Measurements from ENCODE around the gene PAPSS2.

The PAPSS2 gene

GRCh38 chr10:87656431-87657072 lies 3.1 kb upstream of the PAPSS2 start:
- DNase-seq (ENCODE audit: low read depth in 1 of 2, low spot score in 1 of 2) = peak in 1 of 2 experiments; percentile 11
- H3K27ac ChIP-seq (replicated peaks) = no peak overlapping the region

GRCh38 chr10:87657371-87657770 lies 2.3 kb upstream of the PAPSS2 start:
- Histone ChIP-seq H3K27me3 (ENCODE audit: insufficient read depth, poor library complexity, severe bottlenecking) (no peaks in the 10 kb centered on the region), H3K4me3 (replicated peaks; ENCODE audit: insufficient read depth, low read length) (no peak overlapping the region), H3K27ac (replicated peaks) (no peak overlapping the region)
- no peak for DNase-seq (ENCODE audit: low read depth in 1 of 2, low spot score in 1 of 2)
- no peak for TF ChIP-seq SPI1 (IDR thresholded peaks at IDR 0.05; ENCODE audit: borderline replicate concordance, low read depth)
- no peak for TF ChIP-seq POLR2AphosphoS5 (IDR thresholded peaks at IDR 0.05; ENCODE audit: low read depth)
- no peak for TF ChIP-seq REST (IDR thresholded peaks at IDR 0.05; ENCODE audit: insufficient replicate concordance, low read depth)

More at GRCh38 chr10:87656431-87657072, 3.1 kb upstream of the PAPSS2 start:
- Histone ChIP-seq H3K27me3 (ENCODE audit: insufficient read depth, poor library complexity, severe bottlenecking) (no peaks in the 10 kb centered on the region), H3K4me3 (replicated peaks; ENCODE audit: insufficient read depth, low read length) (no peak overlapping the region)
- TF ChIP-seq REST (IDR thresholded peaks at IDR 0.05; ENCODE audit: insufficient replicate concordance, low read depth) (no peak), CTCF (IDR thresholded peaks at IDR 0.05; ENCODE audit: insufficient read depth, low read length) (peak; percentile 67)

DNA sequence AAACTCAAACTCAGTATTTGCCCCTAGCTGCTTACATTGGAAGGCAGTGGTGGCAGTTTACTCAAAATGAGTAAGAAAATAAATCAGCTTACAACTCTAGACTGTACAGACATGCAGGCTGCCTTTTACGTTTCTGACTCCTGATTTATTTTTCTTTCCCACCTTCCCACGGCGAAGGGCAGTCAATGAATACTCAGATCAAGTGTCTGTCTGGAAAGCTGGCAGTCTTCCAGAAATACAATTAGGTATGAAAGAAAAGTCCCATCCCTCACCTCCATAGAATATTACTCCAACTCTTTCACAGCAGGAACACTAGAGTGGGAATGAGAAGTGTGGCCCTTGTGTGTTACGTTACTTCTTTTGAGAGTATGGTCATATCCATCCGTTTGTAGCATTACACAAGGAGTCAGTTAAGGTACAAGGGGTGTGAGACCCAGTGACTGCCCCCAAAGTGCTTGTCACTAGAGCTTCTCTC lies 1.3 kb upstream of the PAPSS2 start:
- Histone ChIP-seq H3K27ac (replicated peaks) (no peak overlapping the region), H3K27me3 (ENCODE audit: insufficient read depth, poor library complexity, severe bottlenecking) (no peaks in the 10 kb centered on the region), H3K4me3 (replicated peaks; ENCODE audit: insufficient read depth, low read length) (no peak overlapping the region)
- no peak for TF ChIP-seq CTCF (IDR thresholded peaks at IDR 0.05; ENCODE audit: insufficient read depth, low read length)
- TF ChIP-seq REST (IDR thresholded peaks at IDR 0.05; ENCODE audit: insufficient replicate concordance, low read depth) = no peak
- no peak for TF ChIP-seq POLR2AphosphoS5 (IDR thresholded peaks at IDR 0.05; ENCODE audit: low read depth)
- no peak for TF ChIP-seq SPI1 (IDR thresholded peaks at IDR 0.05; ENCODE audit: borderline replicate concordance, low read depth)
- TF ChIP-seq GABPA (IDR thresholded peaks at IDR 0.05; ENCODE audit: low read depth) = no peak
- no peak for DNase-seq (ENCODE audit: low read depth in 1 of 2, low spot score in 1 of 2)

All from HL-60 (cell line).